Endodermal cell (in vitro differentiated cells): ENCODE data around the gene CORO2B. TPM values are rescaled to one million over a fixed set of nuclear protein-coding genes. Genes with fewer than 3 reads are reported as not detected.
"Not testable (repeated sequence)": the region's sequence is repeated elsewhere in the genome, so short reads cannot be mapped to it uniquely, and the experiment has no call there.

Source experiments
- DNase-seq: peaks from one replicate; pipeline ENCODE4 v3.0.0-alpha.2; 2017
- H3K27ac ChIP-seq: 2 replicates; pipeline ENCODE4 v1.5.1; 2013; ENCODE audit warnings: mild to moderate bottlenecking, low read depth, low read length, moderate library complexity
- H3K27me3 ChIP-seq: 2 replicates; pipeline ENCODE4 v1.6.1; 2013; ENCODE audit warnings: mild to moderate bottlenecking, low read length, moderate library complexity; ENCODE audit not compliant: insufficient read depth, control insufficient read depth, poor library complexity, severe bottlenecking
- H3K36me3 ChIP-seq: 2 replicates; pipeline ENCODE4 v1.7.0; 2013; ENCODE audit warnings: mild to moderate bottlenecking, low read length, moderate library complexity; ENCODE audit not compliant: control insufficient read depth, insufficient read depth
- H3K4me1 ChIP-seq: one replicate; pipeline ENCODE4 v1.7.0; 2013; ENCODE audit warnings: low read length; ENCODE audit not compliant: control insufficient read depth, insufficient read depth
- H3K4me3 ChIP-seq: 2 replicates; pipeline ENCODE4 v1.5.1; 2013; ENCODE audit warnings: mild to moderate bottlenecking, low read length, moderate library complexity
- H3K9ac ChIP-seq: 2 replicates; pipeline ENCODE4 v1.6.1; 2013; ENCODE audit warnings: mild to moderate bottlenecking, low read length, moderate library complexity; ENCODE audit not compliant: poor library complexity, severe bottlenecking; ENCODE audit errors: extremely low read depth
- H3K9me3 ChIP-seq: 2 replicates; pipeline ENCODE4 v1.6.1; 2013; ENCODE audit warnings: mild to moderate bottlenecking, low read length, moderate library complexity; ENCODE audit not compliant: control insufficient read depth
- H3K27ac Mint-ChIP-seq: 2 replicates; pipeline ENCODE4 v1.8.0; 2020; ENCODE audit warnings: mixed read lengths
- H3K27me3 Mint-ChIP-seq: 2 replicates; pipeline ENCODE4 v1.8.0; 2021; ENCODE audit warnings: mild to moderate bottlenecking, mixed read lengths; ENCODE audit not compliant: insufficient read depth
- H3K36me3 Mint-ChIP-seq: 2 replicates; pipeline ENCODE4 v1.8.0; 2020; ENCODE audit warnings: low read depth, mixed read lengths
- H3K4me1 Mint-ChIP-seq: 2 replicates; pipeline ENCODE4 v1.8.0; 2020; ENCODE audit warnings: mixed read lengths
- H3K4me3 Mint-ChIP-seq: 2 replicates; pipeline ENCODE4 v1.8.0; 2020; ENCODE audit warnings: mild to moderate bottlenecking, moderate library complexity, mixed read lengths
- H3K9me3 Mint-ChIP-seq: 2 replicates; pipeline ENCODE4 v1.8.0; 2020; ENCODE audit warnings: mild to moderate bottlenecking, mixed read lengths
- CTCF ChIP-seq: fragments of 200-600 bp; sonication (generic); conservative IDR thresholded peaks from 2 replicates; pipeline ENCODE4 v1.5.0; 2021; ENCODE audit warnings: antibody characterized with exemption, mild to moderate bottlenecking
- WGBS, 2 experiments: methylation state at CpG; one replicate each; pipeline versions ENCODE4 v1.1.5 to v1.1.7; 2013; ENCODE audit warnings: missing lambda C conversion rate in 2 of 2, mixed read lengths in 1 of 2; ENCODE audit not compliant: insufficient coverage in 1 of 2, insufficient read length in 1 of 2; 5-methylcytosine and 5-hydroxymethylcytosine counted together
- total RNA-seq, 2 donors: library from RNA; stranded (reverse); fragmentation: NEBNext Ultra II Directional in 1 of 2; extraction: Animal tissue kit (Norgen Biotek cat#: 25700) in 1 of 2; gene quantifications; 2 replicates in 1 of 2; 3 replicates in 1 of 2; pipeline ENCODE4 v1.2.1, GENCODE V29; 2021

Gene CORO2B
- total RNA-seq, 2 donors from 2014 or later, result 1.1 to 1.2 TPM

GRCh38 chr15:68646156-68646555 lies 67.4 kb downstream of the CORO2B start:
- TF ChIP-seq CTCF, result no peak
- DNase-seq, result peak; percentile 30
- H3K9ac ChIP-seq, result no peak overlapping the region
- H3K27ac Mint-ChIP-seq, result no peak overlapping the region
- H3K4me3 Mint-ChIP-seq, result no peak overlapping the region
- no peaks in the 10 kb centered on the region for H3K27me3 ChIP-seq
- H3K4me3 ChIP-seq, result no peak overlapping the region
- 86% methylated on average over 5 of the region's 7 CpGs; no CpG with 5 or more reads in 1 of the 2 experiments for WGBS, 2 experiments
- no peak overlapping the region for H3K27ac ChIP-seq
- H3K36me3 ChIP-seq, result no peaks in the 10 kb centered on the region
- no peaks in the 10 kb centered on the region for H3K36me3 Mint-ChIP-seq
- H3K4me1 ChIP-seq, result peaks cover 7% of the 10 kb centered on the region
- H3K4me1 Mint-ChIP-seq, result peaks cover 4% of the 10 kb centered on the region
- H3K27me3 Mint-ChIP-seq, result no peaks in the 10 kb centered on the region
- no peaks in the 10 kb centered on the region for H3K9me3 ChIP-seq
- H3K9me3 Mint-ChIP-seq, result no peaks in the 10 kb centered on the region

GRCh38 chr15:68646696-68647095 lies 67.9 kb downstream of the CORO2B start:
- 86 to 89% methylated on average over 5 of the region's 5 CpGs for WGBS, 2 experiments
- Mint-ChIP-seq H3K27ac (no peak overlapping the region), H3K9me3 (no peaks in the 10 kb centered on the region), H3K36me3 (no peaks in the 10 kb centered on the region), H3K27me3 (no peaks in the 10 kb centered on the region), H3K4me3 (no peak overlapping the region), H3K4me1 (peaks cover 8% of the 10 kb centered on the region)
- H3K9me3 ChIP-seq, result no peaks in the 10 kb centered on the region
- H3K4me3 ChIP-seq, result no peak overlapping the region
- H3K27me3 ChIP-seq, result no peaks in the 10 kb centered on the region
- no peak for TF ChIP-seq CTCF
- DNase-seq, result peak; percentile 27
- no peak overlapping the region for H3K9ac ChIP-seq
- H3K27ac ChIP-seq, result no peak overlapping the region
- H3K4me1 ChIP-seq, result peaks cover 7% of the 10 kb centered on the region
- H3K36me3 ChIP-seq, result no peaks in the 10 kb centered on the region

GRCh38 chr15:68647361-68647760 lies 68.6 kb downstream of the CORO2B start:
- H3K4me1 ChIP-seq, H3K9ac ChIP-seq, H3K9me3 Mint-ChIP-seq, H3K27me3 Mint-ChIP-seq, H3K4me3 ChIP-seq, H3K27ac Mint-ChIP-seq, H3K9me3 ChIP-seq, H3K36me3 ChIP-seq, H3K27ac ChIP-seq, H3K36me3 Mint-ChIP-seq, H3K27me3 ChIP-seq, H3K4me3 Mint-ChIP-seq: not testable (repeated sequence)
- 91 to 99% methylated on average over 9 to 13 of the region's 13 CpGs for WGBS, 2 experiments
- peaks cover 15% of the 10 kb centered on the region for H3K4me1 Mint-ChIP-seq
- peak; percentile 10 for DNase-seq
